Ecto neural progenitor cell (in vitro differentiated cells): Measurements from ENCODE around the gene GRIA4.

ENCODE experiments used
- DNase-seq: peaks from one replicate; pipeline ENCODE4 v3.0.0-alpha.2; 2018; ENCODE audit warnings: low spot score

GRIA4 gene

GRCh38 chr11:105789579-105790420 lies 179.9 kb downstream of the GRIA4 start:
- DNase-seq = no peak

- no peak for DNase-seq
Measured at GRCh38 chr11:105790840-105791239, 181.0 kb downstream of the GRIA4 start.

GRCh38 chr11:105793092-105793491 lies 183.2 kb downstream of the GRIA4 start:
- DNase-seq = no peak

- no peak for DNase-seq
Measured at GRCh38 chr11:105799263-105799662, 189.4 kb downstream of the GRIA4 start.

- no peak for DNase-seq
Measured at GRCh38 chr11:105799728-105800462, 190.0 kb downstream of the GRIA4 start.

- DNase-seq = no peak
Measured at GRCh38 chr11:105802390-105802789, 192.5 kb downstream of the GRIA4 start.

GRCh38 chr11:105811242-105811641 lies 201.4 kb downstream of the GRIA4 start:
- DNase-seq = no peak

- no peak for DNase-seq
Measured at GRCh38 chr11:105821372-105821771, 211.5 kb downstream of the GRIA4 start.

GRCh38 chr11:105821781-105822180 lies 211.9 kb downstream of the GRIA4 start:
- no peak for DNase-seq

- DNase-seq = no peak
Measured at GRCh38 chr11:105823495-105824033, 213.7 kb downstream of the GRIA4 start.

GRCh38 chr11:105824457-105825013 lies 214.7 kb downstream of the GRIA4 start:
- no peak for DNase-seq

- no peak for DNase-seq
Measured at GRCh38 chr11:105825141-105825540, 215.3 kb downstream of the GRIA4 start.

- DNase-seq = no peak
Measured at GRCh38 chr11:105827906-105828305, 218.0 kb downstream of the GRIA4 start.

- DNase-seq = no peak
Measured at GRCh38 chr11:105829084-105829483, 219.2 kb downstream of the GRIA4 start.

GRCh38 chr11:105834461-105834860 lies 224.6 kb downstream of the GRIA4 start:
- no peak for DNase-seq

GRCh38 chr11:105838668-105839384 lies 229.0 kb downstream of the GRIA4 start:
- no peak for DNase-seq

GRCh38 chr11:105840391-105840790 lies 230.5 kb downstream of the GRIA4 start:
- DNase-seq = no peak

GRCh38 chr11:105852403-105852802 lies 242.5 kb downstream of the GRIA4 start:
- DNase-seq = no peak

GRCh38 chr11:105854269-105854668 lies 244.4 kb downstream of the GRIA4 start:
- no peak for DNase-seq

GRCh38 chr11:105856954-105857353 lies 247.1 kb downstream of the GRIA4 start:
- DNase-seq = no peak

- no peak for DNase-seq
Measured at GRCh38 chr11:105857728-105858127, 247.9 kb downstream of the GRIA4 start.

GRCh38 chr11:105858841-105859240 lies 249.0 kb downstream of the GRIA4 start:
- DNase-seq = no peak
